ENCODE measurements around the gene HEY2.
"Not testable (repeated sequence)": the region's sequence is repeated elsewhere in the genome, so short reads cannot be mapped to it uniquely, and the experiment has no call there.

Gene HEY2

DNA sequence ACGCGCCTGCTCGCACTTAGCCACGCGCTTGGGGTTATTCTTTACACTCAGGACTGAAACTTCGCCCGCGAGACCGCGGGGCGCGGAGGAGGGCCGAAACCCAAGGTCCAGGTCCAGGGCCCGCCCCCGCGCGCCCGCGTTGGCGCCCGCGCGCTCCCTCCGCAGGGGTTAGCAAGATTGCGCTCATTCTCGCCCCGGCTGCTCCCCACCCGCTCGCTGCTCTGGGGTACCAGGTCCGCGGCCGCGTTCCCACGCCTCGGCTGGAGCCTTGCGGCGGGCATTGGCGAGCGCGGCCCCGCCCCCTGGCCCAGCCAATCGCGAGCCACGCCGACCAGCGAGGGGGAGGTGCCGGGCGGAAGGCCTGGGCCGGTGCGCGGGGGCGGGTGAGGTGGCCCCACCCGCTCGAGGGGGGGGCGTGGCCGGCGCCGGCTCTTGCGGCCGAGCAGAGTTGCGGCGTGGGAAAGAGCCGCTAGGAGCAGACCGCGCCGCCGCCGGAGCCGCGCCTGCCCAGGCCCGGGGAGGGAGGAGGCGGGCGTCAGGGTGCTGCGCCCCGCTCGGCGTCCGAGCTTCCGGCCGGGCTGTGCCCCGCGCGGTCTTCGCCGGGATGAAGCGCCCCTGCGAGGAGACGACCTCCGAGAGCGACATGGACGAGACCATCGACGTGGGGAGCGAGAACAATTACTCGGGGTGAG lies at the start of gene HEY2:
Gene HEY2 (plus strand): TSS at position 460 of the 692 bp plus-strand sequence. CDS start 145 bp downstream, at position 605.
- DNase-seq = peak; percentile 86 to 92

DNA sequence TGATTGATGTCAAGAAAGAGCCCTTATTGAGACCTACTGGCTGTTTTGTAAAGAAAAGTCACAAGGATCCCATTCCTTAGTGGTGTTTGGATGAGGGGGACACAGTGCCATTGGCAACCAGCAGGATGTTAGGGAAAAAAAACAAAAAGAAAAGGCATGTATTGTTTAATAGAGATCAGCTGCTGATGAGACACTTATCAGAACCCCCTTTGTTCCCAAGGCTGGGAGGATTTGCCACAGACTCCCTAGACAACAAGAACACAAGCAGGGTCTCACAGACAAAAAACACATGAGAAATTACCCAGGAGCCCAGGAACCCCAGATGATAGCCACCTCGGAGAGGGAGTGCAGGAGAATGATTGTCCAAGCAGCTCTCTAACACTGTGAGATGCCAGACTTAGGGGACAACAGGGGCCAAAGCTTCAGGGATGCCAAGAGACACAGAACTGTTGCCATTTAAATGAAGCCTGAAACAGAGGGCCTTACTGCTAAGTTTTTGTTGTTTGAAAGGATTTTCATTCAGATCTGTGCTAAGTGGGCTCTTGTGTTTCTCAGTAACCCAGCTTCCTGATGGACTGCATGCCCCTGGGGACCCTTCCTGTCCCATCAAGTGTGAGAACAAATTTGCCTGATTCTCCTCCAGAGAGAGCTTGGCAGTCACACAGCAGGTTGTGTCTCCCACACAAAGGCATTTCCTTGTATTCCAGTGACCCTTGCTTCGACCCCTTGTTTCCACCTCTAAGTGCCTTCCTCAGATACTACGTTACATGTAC lies 48.7 kb upstream of the HEY2 start:
- DNase-seq = no peak

- DNase-seq = no peak
Observed at GRCh38 chr6:125701354-125701668, 48.1 kb upstream of the HEY2 start.

- DNase-seq = not testable (repeated sequence)
Observed at GRCh38 chr6:125703882-125704281, 45.5 kb upstream of the HEY2 start.

- DNase-seq = no peak
Observed at GRCh38 chr6:125707615-125708243, 41.7 kb upstream of the HEY2 start.

GRCh38 chr6:125711013-125711675 lies 38.3 kb upstream of the HEY2 start:
- no peak for DNase-seq

DNA sequence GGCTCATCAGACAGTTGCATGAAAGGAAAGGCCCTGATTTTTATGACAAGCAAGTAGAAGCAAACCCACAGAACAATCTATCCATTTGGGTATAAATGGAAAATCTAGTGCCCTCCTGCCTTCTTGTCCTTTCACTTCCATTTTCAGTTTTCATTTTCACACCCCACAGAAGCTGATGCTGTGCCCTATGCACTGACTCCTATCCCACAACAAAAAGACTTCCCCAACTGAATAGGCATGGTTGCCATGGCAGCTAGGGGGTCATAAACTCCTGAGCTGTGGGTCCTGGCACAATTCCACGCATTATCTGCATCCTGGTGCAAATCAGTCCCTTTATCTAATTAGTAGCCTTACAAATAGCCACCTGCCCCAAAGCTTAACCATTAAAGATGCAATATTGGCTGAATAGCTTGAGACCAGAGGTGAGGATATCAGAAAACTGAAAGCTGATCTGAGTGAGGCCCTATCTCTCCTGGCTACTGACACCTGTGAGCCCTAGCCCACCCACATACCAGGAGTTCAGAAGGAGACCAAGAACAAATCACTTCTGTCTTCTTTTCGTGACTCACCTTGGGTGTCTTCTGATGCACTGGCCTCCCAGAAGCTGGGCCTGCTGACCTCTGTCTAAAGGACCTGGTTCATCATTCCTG lies 34.9 kb upstream of the HEY2 start:
- DNase-seq = no peak

DNA sequence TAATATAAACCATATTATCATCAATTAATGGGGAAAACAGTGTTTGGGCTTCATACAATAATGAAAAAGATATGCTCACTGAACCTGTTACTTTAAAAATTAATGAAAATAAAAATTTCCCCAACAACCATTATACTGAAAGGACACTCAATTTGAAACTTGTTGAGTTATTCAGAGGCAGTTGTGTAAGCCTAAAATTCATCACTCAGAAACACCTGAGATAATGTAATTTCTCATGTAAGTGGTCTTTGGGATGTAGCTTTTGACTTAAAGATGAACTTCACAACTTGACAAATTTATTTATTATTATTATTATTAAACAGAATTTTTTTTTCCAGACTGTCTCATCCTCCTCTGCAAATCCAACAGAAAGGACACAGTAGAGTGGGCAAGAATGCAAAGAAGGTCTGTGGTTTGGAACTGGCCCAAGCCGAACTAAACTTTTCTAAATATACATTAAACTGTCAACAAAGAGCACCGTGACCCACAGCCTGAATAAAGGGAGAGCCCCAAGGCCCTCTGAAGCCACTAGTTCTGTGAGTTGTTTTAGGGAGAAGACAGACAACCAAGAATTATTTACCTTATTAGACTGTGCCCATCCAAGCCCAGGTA lies 32.2 kb upstream of the HEY2 start:
- DNase-seq = no peak

DNA sequence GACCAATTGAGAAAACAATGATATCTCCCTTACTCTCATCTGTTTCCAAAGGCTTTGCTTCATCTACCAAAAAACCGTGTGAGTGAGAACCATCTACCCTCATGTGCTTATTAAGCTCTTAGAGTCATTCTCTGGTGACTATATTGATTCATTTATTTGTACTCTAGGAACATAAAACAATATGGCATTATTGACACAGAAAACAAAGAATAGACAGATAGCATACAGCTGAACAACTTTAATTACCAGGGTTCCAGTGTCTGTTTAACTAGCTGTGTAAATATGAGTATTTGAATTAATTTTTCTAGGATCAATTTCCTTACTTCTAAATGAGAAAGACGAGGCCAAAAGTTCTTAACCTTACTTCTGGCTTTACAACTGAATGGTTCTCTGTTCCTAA lies 31.3 kb upstream of the HEY2 start:
- peak in 1 of 2 experiments; percentile 13 for DNase-seq

DNA sequence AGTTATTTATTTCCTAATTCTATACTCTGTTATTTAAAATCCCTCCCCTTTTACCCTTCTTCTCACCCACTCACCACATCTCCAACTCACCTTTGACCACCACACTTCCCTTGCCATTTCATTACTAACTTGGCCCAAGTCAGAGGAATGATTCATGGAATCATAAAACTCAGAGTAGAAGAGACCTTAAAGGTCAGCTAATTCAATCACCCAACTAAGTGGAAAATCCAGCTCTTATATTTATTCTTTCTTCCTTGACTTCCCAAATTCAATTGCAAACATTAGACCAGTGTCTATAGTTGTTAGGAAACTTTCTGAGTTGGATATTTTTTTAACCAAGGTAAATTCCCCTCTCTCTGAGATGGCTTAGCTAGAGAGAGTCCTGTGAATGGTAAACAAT lies 26.5 kb upstream of the HEY2 start:
- no peak for DNase-seq

DNA sequence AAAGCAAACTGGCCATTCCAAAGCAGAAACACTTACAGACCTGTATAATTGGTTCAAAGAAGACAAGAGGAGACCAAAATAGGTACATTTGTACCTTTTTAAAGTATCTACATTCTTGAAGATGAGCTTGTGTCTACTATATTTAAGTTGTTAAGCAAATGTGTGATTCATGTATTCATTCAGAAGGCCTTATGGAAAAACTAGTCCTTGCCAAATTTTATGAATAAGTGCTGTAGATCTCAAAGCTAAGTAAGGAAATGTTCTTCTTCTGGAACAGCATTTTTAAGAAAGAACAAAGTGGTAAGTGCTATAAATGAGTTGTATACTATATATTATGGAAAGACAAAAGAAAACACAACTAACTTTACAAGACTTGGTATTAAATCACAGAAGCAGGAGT lies 22.2 kb upstream of the HEY2 start:
- DNase-seq = no peak

DNA sequence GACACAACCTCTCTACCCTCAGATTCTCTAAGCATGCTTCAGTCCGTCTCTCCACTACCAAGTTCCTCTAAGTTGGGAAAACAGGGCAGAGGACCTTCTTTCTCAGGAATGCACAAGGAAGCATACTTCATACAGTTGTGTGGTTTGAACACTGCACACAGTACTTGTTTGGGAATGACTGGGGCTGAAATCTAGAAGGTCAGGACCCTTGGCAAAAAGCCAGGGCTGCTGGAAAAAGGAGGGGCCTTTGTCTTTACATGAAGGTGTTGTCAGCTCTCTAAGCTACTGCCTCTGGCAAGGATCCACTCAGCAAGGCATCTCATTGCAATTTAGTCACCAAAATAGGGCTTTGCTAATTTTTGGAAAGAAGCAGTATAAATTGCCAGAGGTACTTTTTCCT lies 20.7 kb upstream of the HEY2 start:
- DNase-seq = no peak

- no peak for DNase-seq
Observed at GRCh38 chr6:125729983-125730382, 19.4 kb upstream of the HEY2 start.

DNA sequence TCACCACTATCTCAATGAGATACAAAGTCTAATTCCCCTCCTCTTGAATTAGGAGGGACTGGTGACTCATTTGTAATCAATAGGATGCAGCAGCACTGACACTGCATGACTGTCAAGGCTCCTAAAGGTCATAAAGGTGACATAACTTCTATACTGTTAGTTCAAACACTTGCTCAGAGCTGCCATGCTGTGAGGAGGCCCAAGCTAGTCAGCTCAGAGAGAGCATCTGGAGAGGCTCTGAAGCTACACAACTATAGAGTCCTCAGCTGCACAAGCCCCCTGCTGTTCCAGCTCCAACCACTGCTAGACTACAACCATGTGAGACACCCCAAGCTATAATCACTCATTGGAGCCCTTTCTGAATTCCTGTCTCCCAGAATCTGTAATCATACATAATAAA lies 17.0 kb upstream of the HEY2 start:
- DNase-seq = no peak

DNA sequence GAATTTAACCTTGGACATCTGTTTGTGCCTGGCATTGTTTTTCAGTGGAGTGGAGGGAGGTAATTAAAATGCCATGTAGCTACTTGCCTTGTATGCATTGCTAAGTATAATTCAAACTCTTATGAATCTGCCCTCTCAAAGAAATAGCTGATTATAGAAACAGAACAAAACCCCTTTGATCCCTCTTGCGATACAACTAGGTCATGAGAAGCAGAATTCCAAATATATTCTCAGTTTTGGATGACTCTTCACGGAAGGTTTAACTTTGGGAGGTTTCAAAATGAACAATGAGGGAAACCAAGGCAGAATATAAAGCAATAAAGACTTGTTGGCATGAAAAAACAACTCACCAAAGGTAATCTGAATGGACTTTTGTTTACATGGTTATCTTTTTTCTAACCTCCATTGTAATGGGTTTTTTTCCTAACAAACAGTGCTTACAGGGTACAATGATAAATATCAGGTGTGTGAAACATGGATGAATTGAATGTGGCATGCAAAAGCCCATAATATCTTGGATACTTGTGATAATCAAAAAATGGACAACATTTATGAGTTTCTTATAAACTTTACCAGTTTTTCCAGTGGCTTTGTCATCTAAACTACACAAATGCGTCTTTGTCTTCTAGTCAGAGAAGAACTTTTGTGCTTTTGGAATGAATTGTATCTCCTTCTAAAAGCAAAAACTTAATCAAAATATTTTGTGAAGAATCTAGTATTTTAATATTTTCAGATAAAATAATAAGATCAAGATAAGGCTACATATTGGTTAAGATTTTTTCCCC lies 15.7 kb upstream of the HEY2 start:
- no peak for DNase-seq

DNA sequence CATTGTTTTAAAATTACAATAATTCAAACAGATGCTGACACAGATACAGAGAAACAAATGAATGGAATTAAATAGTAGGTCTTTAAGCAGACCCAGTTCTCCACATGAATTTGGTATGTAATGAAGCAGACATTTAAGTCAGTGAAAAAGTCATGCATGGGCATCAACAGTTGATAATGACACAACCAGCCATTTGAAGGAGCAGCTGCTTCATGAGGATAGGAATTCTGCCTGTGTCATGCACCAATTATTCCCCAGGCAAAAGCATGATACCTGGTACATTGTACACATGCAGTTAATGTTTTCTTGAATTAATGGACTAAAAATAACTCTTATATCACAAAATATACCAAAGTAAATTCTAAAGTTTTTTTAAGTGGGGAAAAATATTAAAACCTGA lies 11.2 kb upstream of the HEY2 start:
- no peak for DNase-seq

GRCh38 chr6:125739364-125739763 lies 10.1 kb upstream of the HEY2 start:
- no peak for DNase-seq

GRCh38 chr6:125741336-125741735 lies 8.1 kb upstream of the HEY2 start:
- no peak for DNase-seq

GRCh38 chr6:125742024-125742423 lies 7.4 kb upstream of the HEY2 start:
- DNase-seq = no peak

DNA sequence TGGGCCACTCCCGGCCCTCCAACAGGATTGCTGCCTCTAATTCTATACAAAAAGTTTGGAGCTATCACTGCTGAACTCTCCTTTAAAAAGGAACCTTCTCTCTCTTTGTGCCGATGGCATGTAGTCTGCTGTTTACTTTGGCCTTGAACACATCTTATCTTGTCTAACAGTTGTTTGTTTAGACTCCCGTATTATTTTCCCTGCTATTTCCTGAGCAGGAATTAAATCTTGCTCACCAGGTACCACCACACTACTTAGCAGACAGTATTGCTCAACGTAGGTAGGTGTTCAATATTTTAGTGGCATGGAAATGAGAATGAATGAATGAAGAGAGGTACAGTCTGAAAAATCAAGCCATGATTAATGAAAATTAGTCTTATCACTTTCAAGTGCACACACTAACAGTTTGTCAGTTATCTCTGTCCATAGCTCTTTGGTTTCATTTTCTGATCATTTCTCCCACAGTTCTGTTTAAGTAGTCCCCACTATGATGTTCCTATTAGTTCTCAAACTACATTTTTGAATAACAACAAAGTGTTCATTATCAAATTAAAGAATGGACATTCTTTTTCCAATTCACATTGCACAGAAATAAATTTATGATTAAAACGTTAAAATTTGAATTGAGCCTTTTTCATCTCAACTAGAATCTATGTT lies 6.8 kb upstream of the HEY2 start:
- DNase-seq = no peak

DNA sequence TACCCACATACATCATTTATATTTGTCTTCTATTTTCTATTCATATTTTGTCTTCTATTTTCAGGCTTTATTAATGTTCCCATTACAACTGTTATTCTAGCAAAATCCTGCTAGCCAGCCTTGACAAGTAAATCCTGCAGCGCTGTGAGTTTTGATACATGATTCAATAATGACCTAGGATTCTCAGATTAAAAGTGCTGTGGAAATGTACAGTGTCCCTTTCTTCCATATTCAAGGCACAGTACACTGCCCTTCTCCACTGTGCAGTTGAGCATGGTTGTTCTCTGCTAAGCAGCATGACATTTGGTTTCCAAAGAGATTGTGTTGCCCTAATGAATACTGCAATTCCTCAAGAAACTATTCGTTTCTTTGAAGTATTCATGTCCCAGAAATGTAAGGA lies 5.8 kb upstream of the HEY2 start:
- no peak for DNase-seq
